ENCODE results near the gene RNF220. TPM values are rescaled to one million over a fixed set of nuclear protein-coding genes. Genes with fewer than 3 reads are reported as not detected.
A peak's percentile ranks its signal among the peaks of the same experiment; 100 is the strongest.

Gene RNF220
- total RNA-seq, 4 donors from 2014 or later = 22.0 to 94.3 (median 49.4) TPM

- H3K36me3 ChIP-seq = no peaks in the 10 kb centered on the region
- no peak overlapping the region for H3K27ac ChIP-seq
- H3K4me1 ChIP-seq = no peaks in the 10 kb centered on the region
- TF ChIP-seq CTCF (IDR thresholded peaks at IDR 0.05) (no peak), POLR2A (IDR thresholded peaks at IDR 0.05) (no peak)
- peaks cover 0 to 6% of the 10 kb centered on the region in 2 donors for H3K27me3 ChIP-seq
- no peak for DNase-seq
- intact Hi-C loops (cut with DNase I; ENCODE audit: low total_unique reads) = no loop called here
- no peaks in the 10 kb centered on the region for H3K9me3 ChIP-seq
- no peak overlapping the region for H3K4me3 ChIP-seq
Measured at GRCh38 chr1:44534771-44535170, 129.7 kb downstream of the RNF220 start.

- intact Hi-C loops (cut with DNase I; ENCODE audit: low total_unique reads) = no loop called here
- Histone ChIP-seq H3K27ac (no peak overlapping the region), H3K27me3 (peaks cover 0 to 6% of the 10 kb centered on the region in 2 donors), H3K36me3 (no peaks in the 10 kb centered on the region), H3K9me3 (no peaks in the 10 kb centered on the region), H3K4me1 (no peaks in the 10 kb centered on the region), H3K4me3 (no peak overlapping the region)
- no peak for DNase-seq
- no peak for TF ChIP-seq CTCF (IDR thresholded peaks at IDR 0.05)
- no peak for TF ChIP-seq POLR2A (IDR thresholded peaks at IDR 0.05)
Measured at GRCh38 chr1:44536357-44537209, 131.5 kb downstream of the RNF220 start.

GRCh38 chr1:44537538-44537937 is 132.5 kb downstream of the RNF220 start:
- intact Hi-C loops (cut with DNase I; ENCODE audit: low total_unique reads) = no loop called here
- peaks cover 0 to 4% of the 10 kb centered on the region in 2 donors for H3K27me3 ChIP-seq
- H3K36me3 ChIP-seq = no peaks in the 10 kb centered on the region
- H3K27ac ChIP-seq = no peak overlapping the region
- H3K4me1 ChIP-seq = no peaks in the 10 kb centered on the region
- no peak overlapping the region for H3K4me3 ChIP-seq
- no peak for TF ChIP-seq POLR2A (IDR thresholded peaks at IDR 0.05)
- no peaks in the 10 kb centered on the region for H3K9me3 ChIP-seq
- no peak for DNase-seq

- no peak overlapping the region for H3K27ac ChIP-seq
- DNase-seq = no peak
- no peaks in the 10 kb centered on the region for H3K4me1 ChIP-seq
- intact Hi-C loops (cut with DNase I; ENCODE audit: low total_unique reads) = no loop called here
- no peaks in the 10 kb centered on the region for H3K9me3 ChIP-seq
- H3K27me3 ChIP-seq = no peaks in the 10 kb centered on the region
- no peak for TF ChIP-seq POLR2A (IDR thresholded peaks at IDR 0.05)
- TF ChIP-seq CTCF (IDR thresholded peaks at IDR 0.05) = no peak
- H3K36me3 ChIP-seq = no peaks in the 10 kb centered on the region
- no peak overlapping the region for H3K4me3 ChIP-seq
Measured at GRCh38 chr1:44537956-44538355, 132.9 kb downstream of the RNF220 start.

GRCh38 chr1:44539991-44540730 is 135.1 kb downstream of the RNF220 start:
- H3K36me3 ChIP-seq = no peaks in the 10 kb centered on the region
- TF ChIP-seq POLR2A (IDR thresholded peaks at IDR 0.05) (no peak), CTCF (IDR thresholded peaks at IDR 0.05) (no peak)
- intact Hi-C loops (cut with DNase I; ENCODE audit: low total_unique reads) = no loop called here
- H3K4me3 ChIP-seq = no peak overlapping the region
- no peaks in the 10 kb centered on the region for H3K4me1 ChIP-seq
- H3K27ac ChIP-seq = peak overlapping the region in 1 of 2 donors; percentile 5
- no peaks in the 10 kb centered on the region for H3K27me3 ChIP-seq
- no peaks in the 10 kb centered on the region for H3K9me3 ChIP-seq
- DNase-seq = no peak

Measured in uterus (tissue), 4 donors.